HL-60/S4 (cell line): Measurements from ENCODE around the gene DEUP1.

Experiments used
- in situ Hi-C: fragments of 300-500 bp; cut with MboI; formaldehyde crosslinking; loops from 2 replicates; pipeline ENCODE4 v1.14.3; 2022; ENCODE audit warnings: low sequenced_read_pairs

DEUP1 gene

DNA sequence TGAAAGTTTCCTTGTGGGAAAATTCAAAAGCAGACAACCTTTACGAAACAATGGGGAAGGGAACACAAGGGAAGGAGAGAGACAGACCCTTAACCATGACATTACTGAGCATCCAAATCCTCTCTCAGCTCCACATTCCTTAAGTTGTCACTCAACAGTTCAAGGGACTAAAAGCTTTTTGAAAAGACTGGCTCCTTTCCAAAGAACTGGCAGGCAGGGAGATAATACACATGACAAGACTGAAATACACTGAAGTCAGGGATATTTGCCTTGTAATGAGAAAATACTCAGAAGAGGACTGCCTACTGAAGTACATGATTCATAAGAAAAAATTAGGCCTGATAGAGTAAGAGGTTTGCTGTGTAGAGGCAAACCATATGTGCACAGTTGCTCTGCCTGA lies 143.6 kb downstream of the DEUP1 start:
- in situ Hi-C loops: no loop called here

DNA sequence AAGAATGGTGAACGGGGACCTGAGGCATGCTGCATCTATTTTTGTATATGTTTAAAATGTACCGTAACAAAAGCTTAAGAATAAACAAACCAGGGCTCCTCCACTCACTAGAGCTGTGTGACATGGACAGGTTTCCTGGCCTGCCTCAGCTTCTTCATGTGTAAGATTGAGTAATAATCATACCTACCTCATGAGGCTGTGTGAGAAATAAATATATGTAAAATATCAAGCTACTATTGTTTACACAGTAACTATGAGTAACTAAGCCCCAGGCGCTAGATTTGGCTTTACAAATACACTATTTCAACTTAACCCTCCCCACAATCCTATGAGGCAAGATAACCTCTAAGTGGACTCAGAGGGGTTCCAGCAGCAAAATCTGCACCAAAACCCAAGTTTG lies 146.3 kb downstream of the DEUP1 start:
- in situ Hi-C loops: no loop called here

DNA sequence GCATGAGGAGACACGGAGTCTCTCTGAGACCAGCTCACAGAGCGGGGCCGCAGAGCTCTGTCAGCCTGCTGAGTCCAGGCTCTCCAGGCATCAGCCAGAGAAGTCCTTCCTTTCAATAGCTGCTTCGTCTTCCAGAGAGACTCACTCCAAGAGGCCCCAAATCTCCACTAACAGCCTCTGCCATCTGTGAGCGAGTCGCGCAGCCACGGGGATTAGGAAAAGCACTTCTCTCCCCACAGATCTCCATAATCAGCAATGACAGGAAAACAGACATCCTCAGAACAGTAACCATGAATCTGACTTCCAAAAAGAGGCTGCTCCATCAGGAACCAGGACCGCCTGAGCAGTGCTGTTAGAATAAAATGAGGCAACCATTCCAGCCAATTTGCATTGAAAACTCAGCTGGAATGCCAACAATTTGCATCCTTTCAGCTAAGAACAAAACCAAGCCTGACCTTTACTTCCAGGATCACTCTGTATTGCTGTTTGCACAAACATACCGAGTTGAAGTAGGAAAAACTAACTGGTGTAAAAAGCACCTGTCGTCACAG lies 147.2 kb downstream of the DEUP1 start:
- in situ Hi-C loops: no loop called here

DNA sequence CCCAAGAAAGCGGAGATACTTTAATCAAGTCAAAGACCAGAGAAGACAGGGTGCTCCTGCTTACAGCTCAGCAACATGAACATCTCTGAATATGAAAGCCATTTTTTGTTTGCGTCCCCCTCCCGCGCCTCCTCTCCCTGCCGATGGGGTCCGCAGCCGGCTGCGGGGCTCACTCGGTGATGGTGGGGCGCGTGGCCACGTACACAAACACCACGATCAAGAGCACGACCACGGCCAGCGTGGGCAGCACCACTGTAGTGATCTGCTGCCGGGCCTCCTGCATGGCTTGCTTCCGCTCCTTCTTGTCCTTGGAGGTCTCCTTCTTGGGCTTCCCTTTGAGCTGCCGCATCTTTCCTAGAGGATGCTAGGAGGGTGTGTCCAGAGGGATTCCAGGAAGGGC lies 148.3 kb downstream of the DEUP1 start:
- in situ Hi-C loops: no loop called here

DNA sequence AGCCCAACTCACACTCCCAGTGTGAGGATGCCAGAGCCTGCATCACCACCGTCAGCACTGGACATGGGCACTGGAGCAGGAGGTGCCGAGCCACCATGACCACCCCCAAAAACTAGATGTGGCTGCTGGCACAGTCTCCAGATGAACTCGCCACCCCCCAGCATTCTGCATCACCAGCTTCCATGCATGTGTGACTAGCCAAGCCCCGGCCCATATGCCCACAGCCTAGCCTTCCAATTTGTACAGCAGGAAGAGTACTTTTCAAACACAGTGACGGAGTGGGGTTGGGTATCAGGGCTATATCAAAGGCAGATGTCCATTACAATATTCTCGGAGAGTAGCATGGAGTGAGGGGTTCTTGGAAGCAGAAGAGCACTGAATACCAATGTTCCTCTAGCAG lies 149.7 kb downstream of the DEUP1 start:
- in situ Hi-C loops: no loop called here

DNA sequence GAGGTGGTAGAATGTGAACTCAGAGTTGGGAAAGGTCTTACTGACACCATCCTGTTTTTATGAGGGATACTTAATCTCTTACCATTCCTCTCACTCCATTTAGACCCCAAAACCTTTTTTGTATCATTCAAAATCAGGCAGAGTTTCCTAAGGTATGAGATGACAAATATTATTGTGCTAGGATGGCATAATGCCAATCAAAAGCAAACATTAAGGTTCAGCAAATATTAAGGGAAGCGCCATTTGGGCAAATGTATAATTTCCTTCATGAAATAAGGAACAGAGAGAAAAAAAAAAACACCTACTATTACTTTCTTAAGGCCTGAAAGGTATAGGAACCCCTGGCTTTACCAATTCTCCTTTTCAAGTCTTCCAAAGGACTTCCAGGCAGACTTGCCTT lies 150.2 kb downstream of the DEUP1 start:
- in situ Hi-C loops: no loop called here

DNA sequence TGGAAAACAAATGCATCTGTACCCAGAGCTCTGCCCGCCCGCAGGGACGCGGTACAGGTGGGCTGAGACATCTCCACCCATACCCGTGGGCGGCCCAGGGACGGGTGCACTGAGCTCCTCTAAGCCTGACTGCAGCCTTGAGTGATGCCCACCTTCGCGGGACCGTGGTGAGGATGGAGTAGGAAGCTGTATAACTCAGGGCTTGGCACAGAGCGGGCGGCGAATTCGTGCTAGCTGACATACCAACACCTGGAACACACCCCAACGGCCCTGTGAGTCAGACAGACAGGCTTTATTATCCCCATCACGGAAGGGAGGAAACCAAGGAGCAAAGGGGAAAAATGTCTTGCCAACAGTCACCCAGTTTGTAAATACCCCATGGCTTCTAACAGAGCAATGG lies 150.7 kb downstream of the DEUP1 start:
- in situ Hi-C loops: no loop called here

DNA sequence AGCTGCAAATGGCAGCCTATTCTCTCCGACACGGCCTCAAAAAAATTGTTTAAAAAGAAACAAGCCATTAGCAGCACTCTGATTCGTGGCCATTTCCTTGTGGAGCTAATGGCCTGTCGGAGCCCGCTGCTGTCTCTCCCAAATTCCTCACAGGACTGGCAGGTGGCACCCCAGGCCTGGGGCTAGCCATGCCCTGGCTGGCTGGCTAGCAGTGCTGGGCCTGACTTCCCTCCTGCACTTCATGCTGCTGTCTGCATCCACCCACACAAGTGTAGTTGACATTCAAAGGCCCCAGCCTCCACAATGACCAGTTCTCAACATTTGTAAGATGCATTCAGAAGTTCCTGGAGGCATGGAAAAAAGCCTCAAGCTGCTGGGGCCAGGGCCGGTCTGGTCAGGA lies 151.2 kb downstream of the DEUP1 start:
- in situ Hi-C loops: no loop called here

DNA sequence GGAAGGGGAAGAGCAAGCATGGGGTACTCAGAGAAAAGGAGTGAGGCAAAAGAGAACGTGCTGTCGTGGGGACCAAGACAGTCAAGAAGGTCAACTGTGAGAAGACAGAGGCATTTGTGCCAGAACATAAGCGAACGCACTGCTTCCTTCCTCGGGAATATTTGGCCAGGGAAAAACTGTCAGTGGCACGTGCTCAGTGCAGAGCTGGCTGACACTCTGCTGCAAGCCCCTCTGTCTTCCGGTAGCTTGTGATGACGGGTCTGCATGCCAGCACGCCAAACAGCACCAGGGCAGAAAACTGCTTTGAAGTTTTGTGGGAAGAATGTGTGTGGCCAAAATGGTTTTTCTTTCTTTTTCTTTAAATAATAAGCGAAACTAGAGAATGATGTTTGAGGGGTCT lies 152.0 kb downstream of the DEUP1 start:
- in situ Hi-C loops: no loop called here

DNA sequence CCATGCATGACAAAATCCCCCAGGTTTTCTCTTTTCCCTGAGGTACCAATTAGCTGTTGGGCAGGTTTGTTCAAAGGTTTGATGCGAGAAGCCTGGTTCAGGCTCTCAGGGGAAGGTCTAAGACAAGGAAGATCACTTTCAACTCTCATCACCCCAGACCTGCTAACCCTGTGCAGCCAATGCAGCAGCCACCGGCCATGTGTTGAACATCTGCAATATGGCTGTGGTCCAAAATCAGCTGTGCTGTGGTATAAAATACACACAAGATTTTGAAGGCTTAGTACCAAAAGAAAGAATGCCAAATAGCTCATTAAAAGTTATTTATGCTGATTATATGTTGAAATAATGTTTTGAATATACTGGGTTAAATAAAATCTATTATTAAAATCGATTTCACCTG lies 154.2 kb downstream of the DEUP1 start:
- in situ Hi-C loops: no loop called here

DNA sequence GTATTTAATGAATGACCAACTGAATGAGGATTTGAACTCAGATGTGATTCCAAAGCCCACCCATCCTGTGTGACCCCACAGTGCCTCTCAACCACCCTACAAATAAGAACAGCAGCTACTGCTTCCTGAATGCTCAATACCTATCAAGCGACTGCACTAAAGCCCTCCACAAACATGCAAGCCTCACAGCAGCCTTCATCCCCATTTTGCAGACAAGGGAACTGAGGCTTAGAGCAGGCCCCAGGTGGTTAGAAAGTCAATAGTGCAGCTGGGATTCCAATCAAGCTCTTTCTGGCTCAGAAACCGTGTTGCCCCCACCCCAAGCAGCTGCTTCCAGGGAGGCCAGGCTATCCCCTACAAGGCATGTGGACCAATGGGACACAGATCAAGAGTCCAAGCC lies 155.4 kb downstream of the DEUP1 start:
- in situ Hi-C loops: no loop called here

DNA sequence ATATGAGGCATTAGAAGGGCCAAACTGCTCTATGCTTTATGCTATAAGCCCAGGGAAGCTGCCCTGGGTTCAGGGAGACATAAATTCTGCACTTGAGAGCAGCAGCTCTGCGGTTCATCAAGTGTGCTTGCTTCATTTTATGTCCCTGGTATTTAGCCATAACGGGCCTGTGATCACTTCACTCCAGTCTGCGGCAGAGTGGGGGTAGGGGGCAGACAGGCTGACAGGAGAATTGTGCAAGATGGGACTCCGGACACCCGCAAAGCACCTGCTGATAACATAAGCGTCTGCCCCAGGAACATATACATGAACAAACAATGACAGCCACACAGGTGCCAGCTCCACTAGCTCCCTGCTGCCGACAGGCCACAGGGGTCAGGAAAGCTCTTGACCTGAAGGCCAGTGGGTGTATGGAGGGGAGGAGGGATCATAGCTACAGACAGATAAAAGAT lies 156.5 kb downstream of the DEUP1 start:
- in situ Hi-C loops: no loop called here
